H1 (cell line): Measurements from ENCODE around the gene ARHGEF10L. TPM values are rescaled to one million over a fixed set of nuclear protein-coding genes. Genes with fewer than 3 reads are reported as not detected.

Experiments
- JUND ChIP-seq: IDR thresholded peaks from 2 replicates; pipeline ENCODE4 v1.6.1; 2011; ENCODE audit warnings: mild to moderate bottlenecking, improper control_type of control experiment, low read length
- KDM5A ChIP-seq: fragments of 200-600 bp; IDR thresholded peaks from 2 replicates; pipeline ENCODE4 v1.7.1; 2012; ENCODE audit warnings: mild to moderate bottlenecking, low read length, inconsistent platforms, mixed read lengths
- SP4 ChIP-seq: IDR thresholded peaks from 2 replicates; pipeline ENCODE4 v1.6.1; 2012; ENCODE audit warnings: low read length, inconsistent platforms
- polyA plus RNA-seq, 7 experiments: library from polyadenylated mRNA; depleted of rRNA in 3 of 7; stranded (reverse) in 5 of 7; unstranded in 2 of 7; fragments of >200 nt in 5 of 7; fragments of 200-250 nt in 2 of 7; gene quantifications; 1 replicate in 5 of 7; 2 replicates in 1 of 7; 4 replicates in 1 of 7; pipeline versions ENCODE4 v1.2.1 to v1.2.3, GENCODE V29; 2011 to 2013; ENCODE audit warnings: missing spikeins in 2 of 7, mixed read lengths in 2 of 7
- total RNA-seq: library from RNA; stranded (reverse); fragmentation: NEBNext Ultra II Directional; extraction: Animal tissue kit (Norgen Biotek cat#: 25700); gene quantifications from 2 replicates; pipeline ENCODE4 v1.2.1, GENCODE V29; 2021

Gene ARHGEF10L
- total and polyA plus RNA-seq, 2 of the 8 experiments (the other 6 are each of a cell fraction or from before 2014, with no cell fraction given), result 33.6 to 39.6 TPM

DNA sequence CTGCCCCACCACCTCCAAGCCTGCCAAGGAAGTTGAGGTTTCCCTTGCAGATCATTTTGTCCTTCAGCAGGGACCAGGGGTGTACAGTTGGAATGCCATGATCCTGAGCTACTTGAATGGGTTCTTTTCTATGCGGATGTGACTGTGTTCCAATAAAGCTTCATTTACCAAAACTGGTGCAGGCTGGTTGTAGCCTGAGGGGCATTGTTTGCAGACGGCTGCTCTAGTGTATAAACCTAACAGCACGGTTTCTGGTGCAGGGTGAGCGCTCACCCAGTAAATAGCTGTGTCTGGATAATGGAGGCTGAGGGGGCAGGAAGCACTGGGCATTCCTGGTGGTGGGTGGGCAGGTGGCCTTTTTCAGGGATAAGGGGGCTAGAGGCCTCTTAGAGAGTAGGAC lies 142.9 kb downstream of the ARHGEF10L start (continued):
- TF ChIP-seq JUND (no peak), SP4 (no peak), KDM5A (no peak)
